Body of pancreas (tissue), 4 donors: ENCODE results near the gene ABR.

Experiments
- POLR2A ChIP-seq, 3 donors: fragments of 450-650 bp; IDR thresholded peaks; one replicate each; pipeline ENCODE4 v1.6.1; 2016; ENCODE audit warnings: antibody characterized with exemption in 3 of 3, mild to moderate bottlenecking in 2 of 3
- TF ChIP-seq, protein P1 (sequence below), 7 experiments: fragments of 450-650 bp in 4 of 7; fragments of 200-600 bp in 3 of 7; sonication (generic) in 3 of 7; IDR thresholded peaks; one replicate each; pipeline ENCODE4 v1.5.1; 2016 to 2019; ENCODE audit warnings: antibody characterized with exemption in 7 of 7

- TF ChIP-seq, protein P1, sequence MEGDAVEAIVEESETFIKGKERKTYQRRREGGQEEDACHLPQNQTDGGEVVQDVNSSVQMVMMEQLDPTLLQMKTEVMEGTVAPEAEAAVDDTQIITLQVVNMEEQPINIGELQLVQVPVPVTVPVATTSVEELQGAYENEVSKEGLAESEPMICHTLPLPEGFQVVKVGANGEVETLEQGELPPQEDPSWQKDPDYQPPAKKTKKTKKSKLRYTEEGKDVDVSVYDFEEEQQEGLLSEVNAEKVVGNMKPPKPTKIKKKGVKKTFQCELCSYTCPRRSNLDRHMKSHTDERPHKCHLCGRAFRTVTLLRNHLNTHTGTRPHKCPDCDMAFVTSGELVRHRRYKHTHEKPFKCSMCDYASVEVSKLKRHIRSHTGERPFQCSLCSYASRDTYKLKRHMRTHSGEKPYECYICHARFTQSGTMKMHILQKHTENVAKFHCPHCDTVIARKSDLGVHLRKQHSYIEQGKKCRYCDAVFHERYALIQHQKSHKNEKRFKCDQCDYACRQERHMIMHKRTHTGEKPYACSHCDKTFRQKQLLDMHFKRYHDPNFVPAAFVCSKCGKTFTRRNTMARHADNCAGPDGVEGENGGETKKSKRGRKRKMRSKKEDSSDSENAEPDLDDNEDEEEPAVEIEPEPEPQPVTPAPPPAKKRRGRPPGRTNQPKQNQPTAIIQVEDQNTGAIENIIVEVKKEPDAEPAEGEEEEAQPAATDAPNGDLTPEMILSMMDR (IDR thresholded peaks at IDR 0.05) = no peak
- no peak for TF ChIP-seq POLR2A (IDR thresholded peaks at IDR 0.05)
Measured at GRCh38 chr17:968812-969730, 210.7 kb downstream of the ABR start.
